Type B pancreatic cell (in vitro differentiated cells): ENCODE data around the gene CD2. TPM values are rescaled to one million over a fixed set of nuclear protein-coding genes. Genes with fewer than 3 reads are reported as not detected.

Experiments used
- DNase-seq: peaks from one replicate; pipeline ENCODE4 v3.0.0; 2021; ENCODE audit warnings: mixed read lengths; ENCODE audit not compliant: unreplicated experiment; ENCODE audit errors: extremely low spot score
- H3K27ac Mint-ChIP-seq: 2 replicates; pipeline ENCODE4 v1.8.0; 2021; ENCODE audit warnings: mild to moderate bottlenecking, mixed read lengths
- H3K27me3 Mint-ChIP-seq: 2 replicates; pipeline ENCODE4 v1.8.0; 2021; ENCODE audit warnings: mixed read lengths
- H3K36me3 Mint-ChIP-seq: 2 replicates; pipeline ENCODE4 v1.8.0; 2021; ENCODE audit warnings: mixed read lengths
- H3K4me1 Mint-ChIP-seq: one replicate; pipeline ENCODE4 v1.8.0; 2021; ENCODE audit warnings: mixed read lengths; ENCODE audit not compliant: unreplicated experiment
- H3K4me3 Mint-ChIP-seq: 2 replicates; pipeline ENCODE4 v1.8.0; 2021; ENCODE audit warnings: mild to moderate bottlenecking, mixed read lengths
- H3K9me3 Mint-ChIP-seq: 2 replicates; pipeline ENCODE4 v1.8.0; 2021; ENCODE audit warnings: mixed read lengths
- total RNA-seq: library from RNA; stranded (reverse); gene quantifications from 2 replicates; pipeline ENCODE4 v1.2.1, GENCODE V29; 2021; ENCODE audit warnings: low replicate concordance
- TF ChIP-seq, protein P1 (sequence below): fragments of 200-600 bp; sonication (generic); conservative IDR thresholded peaks from 2 replicates; pipeline ENCODE4 v1.5.0; 2021; ENCODE audit warnings: antibody characterized with exemption, mild to moderate bottlenecking

The CD2 gene
- total RNA-seq, 1 donor from 2014 or later: not detected

GRCh38 chr1:116717318-116717717 is 36.9 kb upstream of the CD2 start:
- no peak for DNase-seq
- TF ChIP-seq, protein P1, sequence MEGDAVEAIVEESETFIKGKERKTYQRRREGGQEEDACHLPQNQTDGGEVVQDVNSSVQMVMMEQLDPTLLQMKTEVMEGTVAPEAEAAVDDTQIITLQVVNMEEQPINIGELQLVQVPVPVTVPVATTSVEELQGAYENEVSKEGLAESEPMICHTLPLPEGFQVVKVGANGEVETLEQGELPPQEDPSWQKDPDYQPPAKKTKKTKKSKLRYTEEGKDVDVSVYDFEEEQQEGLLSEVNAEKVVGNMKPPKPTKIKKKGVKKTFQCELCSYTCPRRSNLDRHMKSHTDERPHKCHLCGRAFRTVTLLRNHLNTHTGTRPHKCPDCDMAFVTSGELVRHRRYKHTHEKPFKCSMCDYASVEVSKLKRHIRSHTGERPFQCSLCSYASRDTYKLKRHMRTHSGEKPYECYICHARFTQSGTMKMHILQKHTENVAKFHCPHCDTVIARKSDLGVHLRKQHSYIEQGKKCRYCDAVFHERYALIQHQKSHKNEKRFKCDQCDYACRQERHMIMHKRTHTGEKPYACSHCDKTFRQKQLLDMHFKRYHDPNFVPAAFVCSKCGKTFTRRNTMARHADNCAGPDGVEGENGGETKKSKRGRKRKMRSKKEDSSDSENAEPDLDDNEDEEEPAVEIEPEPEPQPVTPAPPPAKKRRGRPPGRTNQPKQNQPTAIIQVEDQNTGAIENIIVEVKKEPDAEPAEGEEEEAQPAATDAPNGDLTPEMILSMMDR: no peak
- H3K4me3 Mint-ChIP-seq: no peak overlapping the region
- H3K27ac Mint-ChIP-seq: no peak overlapping the region
- H3K4me1 Mint-ChIP-seq: peaks cover 10% of the 10 kb centered on the region
- no peaks in the 10 kb centered on the region for H3K9me3 Mint-ChIP-seq
- H3K36me3 Mint-ChIP-seq: peaks cover 4% of the 10 kb centered on the region
- H3K27me3 Mint-ChIP-seq: no peaks in the 10 kb centered on the region

GRCh38 chr1:116720364-116721038 is 33.7 kb upstream of the CD2 start:
- Mint-ChIP-seq H3K36me3 (peaks cover 4% of the 10 kb centered on the region), H3K9me3 (no peaks in the 10 kb centered on the region), H3K4me1 (peaks cover 4% of the 10 kb centered on the region), H3K27me3 (no peaks in the 10 kb centered on the region), H3K4me3 (no peak overlapping the region), H3K27ac (no peak overlapping the region)
- no peak for DNase-seq
- TF ChIP-seq, protein P1: no peak

- Mint-ChIP-seq H3K4me1 (peaks cover 4% of the 10 kb centered on the region), H3K9me3 (no peaks in the 10 kb centered on the region), H3K27me3 (no peaks in the 10 kb centered on the region), H3K27ac (no peak overlapping the region), H3K36me3 (peaks cover 4% of the 10 kb centered on the region), H3K4me3 (no peak overlapping the region)
- no peak for DNase-seq
- TF ChIP-seq, protein P1: no peak
Measured at GRCh38 chr1:116721039-116721405, 33.2 kb upstream of the CD2 start.

DNA sequence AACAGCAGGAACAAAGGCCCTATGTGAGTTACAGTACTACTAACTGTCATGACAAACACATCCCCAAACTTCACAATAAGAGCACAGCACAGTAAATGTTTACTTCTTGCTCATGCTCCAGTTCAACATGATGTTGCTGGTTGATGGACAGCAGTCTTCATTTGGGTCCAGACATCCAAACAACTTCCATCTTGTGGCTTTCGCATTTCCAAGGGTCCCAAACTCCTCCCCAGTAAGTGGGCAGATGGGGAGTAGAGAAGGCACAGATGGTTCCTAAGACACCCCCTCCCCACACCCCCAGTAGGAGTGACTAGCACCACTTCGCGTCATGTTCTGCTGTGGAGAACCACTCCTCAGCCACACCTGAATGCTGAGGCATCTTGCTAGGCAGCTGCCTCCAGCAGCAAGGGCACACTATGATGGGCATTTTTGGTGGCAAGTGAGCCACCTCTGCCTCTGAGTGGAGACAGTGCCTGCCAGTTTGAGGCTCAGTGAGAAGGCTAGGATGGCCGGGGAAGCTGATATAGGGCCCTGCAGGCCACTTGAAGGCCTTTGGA is 32.7 kb upstream of the CD2 start:
- TF ChIP-seq, protein P1: no peak
- Mint-ChIP-seq H3K4me3 (no peak overlapping the region), H3K27me3 (no peaks in the 10 kb centered on the region), H3K36me3 (peaks cover 4% of the 10 kb centered on the region), H3K4me1 (peaks cover 4% of the 10 kb centered on the region), H3K9me3 (no peaks in the 10 kb centered on the region), H3K27ac (no peak overlapping the region)
- DNase-seq: no peak

GRCh38 chr1:116722016-116722838 is 32.0 kb upstream of the CD2 start:
- no peaks in the 10 kb centered on the region for H3K9me3 Mint-ChIP-seq
- no peak for DNase-seq
- H3K4me1 Mint-ChIP-seq: peaks cover 8% of the 10 kb centered on the region
- H3K4me3 Mint-ChIP-seq: no peak overlapping the region
- H3K27me3 Mint-ChIP-seq: no peaks in the 10 kb centered on the region
- TF ChIP-seq, protein P1: no peak
- peaks cover 4% of the 10 kb centered on the region for H3K36me3 Mint-ChIP-seq
- H3K27ac Mint-ChIP-seq: no peak overlapping the region
